Measurements from ENCODE around the gene SLC25A46. TPM values are rescaled to one million over a fixed set of nuclear protein-coding genes. Genes with fewer than 3 reads are reported as not detected.
"Not testable (repeated sequence)": the region's sequence is repeated elsewhere in the genome, so short reads cannot be mapped to it uniquely, and the experiment has no call there.

SLC25A46 gene
- total RNA-seq: 10 to 100 TPM; 44.7 to 54.6 TPM
- long read RNA-seq, transcript SLC25A46-201 (8 exons, 2,385 nt): major isoform, 29 of 41 reads
- long read RNA-seq, partial matches to known transcripts: 4 of 41 reads
- long read RNA-seq, other reads (novel, unspliced or antisense): 6 of 41 reads

DNA sequence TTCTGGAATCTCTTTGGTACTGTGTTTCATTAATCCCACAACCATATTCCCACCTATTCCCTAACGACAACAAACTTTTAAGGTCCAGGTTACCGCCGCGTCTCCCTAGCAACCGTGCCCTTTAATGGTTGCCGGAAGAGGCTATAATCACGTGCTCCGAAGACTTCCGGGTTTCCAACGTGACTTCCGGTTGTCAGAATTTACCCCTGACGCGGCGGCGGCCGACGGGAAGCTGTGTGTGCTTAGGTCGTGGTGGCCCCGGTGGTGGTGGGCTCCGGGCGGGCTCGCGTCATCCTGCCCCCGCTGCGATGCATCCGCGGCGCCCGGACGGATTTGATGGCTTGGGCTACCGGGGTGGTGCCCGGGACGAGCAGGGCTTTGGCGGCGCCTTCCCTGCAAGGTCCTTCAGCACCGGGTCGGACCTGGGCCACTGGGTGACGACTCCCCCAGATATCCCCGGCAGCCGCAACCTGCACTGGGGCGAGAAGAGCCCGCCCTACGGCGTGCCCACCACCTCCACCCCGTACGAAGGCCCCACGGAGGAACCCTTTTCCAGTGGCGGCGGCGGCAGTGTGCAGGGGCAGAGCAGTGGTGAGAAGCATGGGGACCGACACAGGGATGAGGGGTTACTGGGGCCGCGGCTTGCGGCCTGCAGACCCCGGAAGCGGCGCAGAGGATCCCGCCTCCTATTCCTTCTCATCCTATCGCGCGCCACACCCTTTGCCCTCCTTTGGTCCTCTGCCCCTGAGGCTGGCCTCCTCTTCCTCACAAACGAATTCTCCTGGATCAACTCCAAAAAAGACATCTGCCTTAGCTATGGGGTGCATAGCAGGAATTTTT lies at the start of gene SLC25A46:
Gene SLC25A46 (plus strand): TSS at position 196 of the 840 bp plus-strand sequence. CDS start 113 bp downstream, at position 309.
- intact Hi-C loops (cut with DNase I, micrococcal nuclease): no loop called here

DNA sequence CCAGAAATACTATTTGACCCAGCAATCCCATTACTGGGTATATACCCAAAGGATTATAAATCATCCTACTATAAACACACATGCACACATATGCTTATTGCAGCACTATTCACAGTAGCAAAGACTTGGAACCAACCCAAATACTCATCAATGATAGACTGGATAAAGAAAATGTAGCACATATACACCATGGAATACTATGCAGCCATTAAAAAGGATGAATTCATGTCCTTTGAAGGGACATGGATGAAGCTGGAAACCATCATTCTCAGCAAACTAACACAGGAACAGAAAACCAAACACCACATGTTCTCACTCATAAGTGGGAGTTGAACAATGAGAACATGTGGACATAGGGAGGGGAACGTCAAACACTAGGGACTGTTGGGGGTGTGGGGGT lies 48.2 kb upstream of the SLC25A46 start:
- ATAC-seq; intact Hi-C loops (cut with DNase I, micrococcal nuclease); DNase-seq: not testable (repeated sequence)

More for the DNA sequence above, at the start of gene SLC25A46:
- ATAC-seq (peak; percentile 90), DNase-seq (peak; percentile 89 to 92)

DNA sequence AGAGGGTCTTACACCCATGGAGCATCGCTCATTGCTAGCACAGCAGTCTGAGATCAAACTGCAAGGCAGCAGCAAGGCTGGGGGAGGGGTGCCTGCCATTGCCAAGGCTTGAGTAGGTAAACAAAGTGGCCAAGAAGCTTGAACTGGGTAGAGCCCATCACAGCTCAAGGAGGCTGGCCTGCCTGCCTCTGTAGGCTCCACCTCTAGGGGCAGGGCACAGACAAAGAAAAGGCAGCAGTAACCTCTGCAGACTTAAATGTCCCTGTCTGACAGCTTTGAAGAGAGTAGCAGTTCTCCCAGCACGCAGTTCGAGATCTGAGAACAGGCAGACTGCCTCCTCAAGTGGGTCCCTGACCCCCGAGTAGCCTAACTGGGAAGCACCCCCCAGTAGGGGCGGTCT lies 46.1 kb upstream of the SLC25A46 start:
- ATAC-seq; intact Hi-C loops (cut with DNase I, micrococcal nuclease): not testable (repeated sequence)

DNA sequence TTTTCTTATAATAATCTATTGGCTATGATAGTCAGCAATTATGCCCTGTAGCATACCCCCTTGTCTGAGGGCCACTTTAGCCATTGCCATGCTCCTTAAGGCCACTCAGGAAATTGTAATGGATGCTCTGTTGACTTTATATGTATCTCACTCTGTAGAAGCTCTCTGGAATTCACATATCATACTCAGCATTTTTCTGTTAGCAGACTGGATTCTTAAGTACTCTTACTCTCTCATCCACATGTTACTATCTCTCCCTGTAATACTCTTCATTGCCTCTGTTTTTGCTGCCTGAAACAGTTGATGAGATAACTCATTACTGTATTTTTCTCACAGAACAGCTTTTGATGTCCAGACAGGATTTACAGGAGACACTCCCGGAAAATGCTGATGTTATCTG lies 36.5 kb upstream of the SLC25A46 start:
- no peak for ATAC-seq
- DNase-seq: no peak
- intact Hi-C loops (cut with DNase I, micrococcal nuclease): no loop called here

More for the DNA sequence above, 46.1 kb upstream of the SLC25A46 start:
- not testable (repeated sequence) for DNase-seq

DNA sequence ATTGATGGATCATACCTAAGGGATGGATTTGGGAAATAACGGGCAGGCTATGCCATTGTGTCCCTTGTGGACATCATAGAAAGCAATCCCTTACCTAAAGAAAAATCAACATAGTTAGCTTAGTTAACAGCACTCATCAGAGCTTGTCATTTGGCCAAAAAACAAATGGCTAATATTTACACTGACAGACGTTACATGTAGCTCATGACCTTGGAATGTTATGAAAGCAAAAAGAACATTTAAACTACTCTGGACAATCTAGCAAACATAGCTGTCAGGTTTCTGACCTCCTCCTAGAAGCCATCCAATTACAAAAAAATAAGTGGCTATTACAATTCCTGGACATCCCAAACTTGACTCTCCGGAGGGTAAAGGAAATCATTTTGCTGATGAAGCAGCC lies 36.1 kb upstream of the SLC25A46 start:
- intact Hi-C loops (cut with DNase I, micrococcal nuclease): no loop called here
- no peak for ATAC-seq
- DNase-seq: no peak

DNA sequence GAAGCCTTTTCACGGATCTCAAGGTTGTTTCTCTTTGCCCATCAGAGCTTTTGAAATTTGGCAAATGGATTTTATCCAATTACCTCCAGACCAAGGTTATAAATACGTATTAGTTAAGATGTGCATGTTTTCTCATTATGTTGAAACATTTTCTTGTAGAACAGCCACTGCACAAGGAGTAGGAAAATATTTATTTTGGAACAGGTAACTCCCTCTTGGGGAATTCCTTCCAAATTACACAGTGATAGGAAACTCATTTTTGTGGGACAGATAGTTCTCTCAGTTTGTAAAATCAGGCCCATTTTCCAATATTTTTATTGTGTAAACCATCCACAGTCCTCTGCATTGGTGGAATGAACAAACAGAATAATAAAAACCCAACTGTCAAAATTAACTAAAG lies 35.3 kb upstream of the SLC25A46 start:
- DNase-seq (no peak), ATAC-seq (no peak)
- intact Hi-C loops (cut with DNase I, micrococcal nuclease): no loop called here

DNA sequence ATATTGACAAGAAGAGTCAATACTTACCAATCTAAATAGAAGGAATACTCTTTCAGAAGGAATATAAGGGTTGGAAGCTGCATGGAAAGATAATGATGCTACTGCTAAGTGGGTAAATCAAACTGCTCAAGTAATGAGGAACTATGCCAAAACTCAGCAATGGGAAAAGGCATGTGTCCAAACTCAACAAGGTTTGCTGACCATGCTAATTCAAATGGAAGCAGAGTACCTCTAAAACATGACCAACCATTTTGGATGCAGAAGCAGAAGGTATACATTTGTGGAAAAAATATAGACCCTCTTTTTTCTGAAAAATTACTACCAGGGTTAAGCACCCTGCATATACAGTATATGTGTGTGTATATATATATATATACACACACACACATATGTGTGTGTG lies 33.5 kb upstream of the SLC25A46 start:
- ATAC-seq (no peak), DNase-seq (no peak)
- intact Hi-C loops (cut with DNase I, micrococcal nuclease): no loop called here

DNA sequence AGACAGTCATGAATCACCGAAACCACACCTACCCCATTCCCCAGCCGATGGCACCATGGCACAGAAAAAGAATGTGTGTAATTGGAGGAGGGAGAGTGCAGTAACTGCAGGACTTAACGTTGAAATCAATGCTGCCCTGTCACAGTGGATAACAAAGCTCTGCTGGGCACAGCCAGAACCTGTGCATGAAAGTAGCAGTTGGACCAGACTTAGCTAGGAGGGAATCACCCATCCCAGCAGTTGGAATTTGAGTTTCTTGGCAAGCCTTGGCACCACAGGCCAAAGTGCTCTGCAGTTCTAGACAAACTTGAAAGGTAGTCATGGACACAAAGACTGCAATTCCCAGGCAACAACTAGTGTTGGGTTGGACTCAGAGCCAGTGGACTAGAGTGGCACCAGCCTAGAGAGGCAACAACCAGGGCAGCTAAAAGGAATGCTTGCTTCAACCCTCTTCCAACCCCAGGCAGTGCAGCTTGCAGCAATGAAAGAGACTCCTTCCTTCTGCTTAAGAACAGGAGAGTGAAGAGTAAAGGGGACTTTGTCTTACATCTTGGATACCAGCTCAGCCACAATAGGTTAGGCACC lies 31.5 kb upstream of the SLC25A46 start:
- intact Hi-C loops (cut with DNase I, micrococcal nuclease): no loop called here
- no peak for ATAC-seq
- no peak for DNase-seq

DNA sequence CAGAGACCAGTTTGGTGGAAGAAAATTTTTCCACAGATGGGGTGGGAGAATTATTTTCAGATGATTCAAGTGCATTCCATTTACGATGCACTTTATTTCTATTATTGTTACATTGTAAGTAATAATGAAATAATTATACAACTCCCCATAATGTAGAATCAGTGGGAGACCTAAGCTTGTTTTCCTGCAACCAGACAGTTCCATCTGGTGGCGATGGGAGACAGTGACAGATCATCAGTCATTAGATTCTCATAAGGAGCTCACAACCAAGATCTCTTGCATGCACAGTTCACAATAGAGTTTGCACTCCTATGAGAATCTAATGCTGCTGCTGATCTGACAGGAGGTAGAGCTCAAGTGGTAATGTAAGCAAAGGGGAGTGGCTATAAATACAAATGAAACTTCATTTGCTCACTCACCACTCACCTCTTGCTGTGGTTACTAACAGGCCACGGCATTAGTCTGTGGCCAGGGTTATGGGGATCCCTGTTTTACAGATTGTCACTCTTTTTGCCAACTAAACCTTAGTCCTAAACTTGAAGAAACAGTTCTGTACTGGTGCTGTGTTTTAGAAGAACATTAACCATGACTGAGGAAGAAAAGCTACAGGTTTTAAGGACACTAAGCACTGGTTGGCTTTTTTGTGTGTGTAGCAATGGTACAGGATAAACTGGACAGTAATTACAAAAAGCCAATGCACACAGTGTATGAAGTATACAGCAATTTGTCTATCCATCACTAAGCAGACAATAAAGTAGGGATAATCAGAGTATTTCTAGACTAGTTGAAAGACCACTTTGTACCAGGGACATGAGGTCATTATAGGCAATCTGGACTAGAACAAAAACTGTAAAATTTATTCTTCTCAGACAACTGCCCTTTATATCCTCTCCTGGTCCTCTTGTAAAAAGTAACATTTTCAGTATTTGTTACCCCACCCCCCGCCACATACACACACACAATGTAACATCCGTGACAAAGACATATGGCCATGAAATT lies 22.3 kb upstream of the SLC25A46 start:
- DNase-seq: no peak

DNA sequence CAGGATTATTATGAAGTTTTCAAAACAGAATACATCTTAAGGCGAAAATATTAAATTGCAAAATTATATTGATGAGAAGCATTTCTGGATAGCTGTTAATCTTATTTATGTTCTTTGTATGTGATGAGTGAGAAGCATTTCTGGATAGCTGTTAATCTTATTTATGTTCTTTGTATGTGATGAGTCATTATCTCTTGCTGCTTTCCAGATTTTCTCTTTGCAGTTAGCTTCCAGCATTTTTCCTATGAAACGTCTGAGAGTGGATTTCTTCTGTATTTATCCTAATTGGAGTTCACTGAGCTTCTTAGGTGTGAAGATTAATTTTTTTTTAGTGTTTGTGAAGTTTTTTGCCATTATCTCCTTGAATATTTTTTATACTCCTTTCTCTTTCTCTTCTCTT lies 20.5 kb upstream of the SLC25A46 start:
- intact Hi-C loops (cut with DNase I, micrococcal nuclease): no loop called here
- DNase-seq: no peak
- no peak for ATAC-seq

More for the DNA sequence above, 22.3 kb upstream of the SLC25A46 start:
- ATAC-seq: no peak
- intact Hi-C loops (cut with DNase I, micrococcal nuclease): no loop called here

DNA sequence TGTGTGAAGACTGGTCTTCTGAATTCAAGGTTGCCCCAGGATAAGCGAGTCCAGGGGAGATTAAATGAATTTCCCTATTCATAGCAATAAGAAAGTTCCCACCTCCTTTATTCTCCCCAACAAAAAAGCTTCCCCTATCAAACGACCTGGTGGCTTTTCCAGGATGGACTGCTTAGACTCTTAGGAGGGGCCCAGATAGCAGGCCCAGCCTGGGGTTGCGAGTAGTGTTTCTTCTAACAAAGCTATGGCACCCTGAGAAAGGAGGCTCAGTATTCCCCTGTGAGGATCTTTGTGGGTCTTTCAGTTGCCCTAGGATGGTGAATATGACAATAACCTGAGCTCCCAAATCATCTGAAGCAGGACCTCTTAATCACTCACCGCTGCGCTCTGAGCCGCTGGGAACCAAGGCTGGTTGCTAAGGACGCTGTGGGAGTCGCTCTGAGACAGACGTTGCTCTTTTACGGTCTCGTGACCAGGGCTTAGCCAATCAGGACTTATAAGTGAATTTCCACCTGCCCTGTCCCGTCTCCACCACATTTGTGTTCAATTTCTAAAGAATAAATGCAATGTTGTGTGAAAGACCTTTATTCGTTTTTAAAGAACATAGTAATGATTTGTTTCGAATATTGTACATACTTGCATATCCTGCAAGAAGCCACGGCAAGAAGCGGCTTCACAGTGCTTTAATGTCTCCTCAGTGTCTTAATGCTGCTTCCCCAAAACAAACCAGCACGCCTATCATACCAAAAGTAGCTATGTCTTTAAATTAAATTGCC lies 12.4 kb upstream of the SLC25A46 start, which contains the start of gene TMEM232:
Gene TMEM232 (minus strand): TSS at position 423 of the 776 bp plus-strand sequence. CDS start 59,319 bp downstream, outside the sequence.
- peak; percentile 78 to 83 for DNase-seq
- ATAC-seq: peak; percentile 100
- intact Hi-C loops (cut with DNase I, micrococcal nuclease): no loop called here

DNA sequence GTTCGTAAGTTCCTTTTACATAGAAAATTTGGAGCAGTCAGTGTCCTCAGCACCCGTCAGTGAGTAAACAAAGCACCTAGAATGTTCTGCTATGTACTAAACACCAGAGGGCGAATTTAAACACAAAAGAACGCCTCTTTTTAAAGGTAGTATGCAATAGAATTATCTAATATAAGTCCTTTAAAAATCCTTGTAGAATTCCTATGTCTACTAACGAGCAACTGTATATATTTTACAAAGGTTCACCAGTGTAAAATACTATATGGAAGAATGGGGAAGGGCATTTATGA lies 11.8 kb upstream of the SLC25A46 start:
- intact Hi-C loops (cut with DNase I, micrococcal nuclease): no loop called here
- DNase-seq: no peak
- ATAC-seq: peak; percentile 77

DNA sequence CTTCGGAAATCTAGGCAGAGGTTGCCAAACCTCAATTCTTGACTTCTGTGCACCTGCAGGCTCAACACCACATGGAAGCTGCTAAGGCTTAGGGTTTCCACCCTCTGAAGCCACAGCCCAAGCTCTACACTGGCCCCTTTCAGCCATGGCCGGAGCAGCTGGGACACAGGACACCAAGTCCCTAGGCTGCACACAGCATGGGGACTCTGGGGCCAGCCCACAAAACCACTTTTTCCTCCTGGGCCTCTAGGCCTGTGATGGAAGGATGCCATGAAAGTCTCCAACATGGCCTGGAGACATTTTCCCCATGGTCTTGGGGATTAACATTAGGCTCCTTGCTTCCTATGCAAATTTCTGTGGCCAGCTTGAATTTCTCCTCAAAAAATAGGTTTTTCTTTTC lies 7.3 kb upstream of the SLC25A46 start:
- DNase-seq; ATAC-seq; intact Hi-C loops (cut with DNase I, micrococcal nuclease): not testable (repeated sequence)

DNA sequence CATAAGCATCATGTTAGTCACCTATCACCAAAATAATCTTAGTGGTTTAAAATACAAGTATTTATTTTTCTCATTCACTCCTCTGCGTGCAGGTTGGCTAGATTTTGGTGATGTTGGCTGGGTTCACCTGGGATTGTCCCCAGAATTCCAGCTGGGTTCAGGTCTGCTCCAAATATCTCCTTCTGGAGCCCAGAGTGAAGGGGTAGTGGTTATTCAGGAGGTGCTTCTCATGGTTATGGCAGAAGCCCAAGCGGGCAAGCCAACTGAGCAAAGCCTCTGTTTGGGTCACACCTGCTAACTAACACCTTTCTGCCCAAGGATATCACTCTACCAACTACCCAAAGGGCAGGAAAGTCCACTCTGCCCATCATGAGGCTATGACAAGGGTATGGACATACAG lies 4.7 kb upstream of the SLC25A46 start:
- no peak for ATAC-seq
- intact Hi-C loops (cut with DNase I, micrococcal nuclease): no loop called here

DNA sequence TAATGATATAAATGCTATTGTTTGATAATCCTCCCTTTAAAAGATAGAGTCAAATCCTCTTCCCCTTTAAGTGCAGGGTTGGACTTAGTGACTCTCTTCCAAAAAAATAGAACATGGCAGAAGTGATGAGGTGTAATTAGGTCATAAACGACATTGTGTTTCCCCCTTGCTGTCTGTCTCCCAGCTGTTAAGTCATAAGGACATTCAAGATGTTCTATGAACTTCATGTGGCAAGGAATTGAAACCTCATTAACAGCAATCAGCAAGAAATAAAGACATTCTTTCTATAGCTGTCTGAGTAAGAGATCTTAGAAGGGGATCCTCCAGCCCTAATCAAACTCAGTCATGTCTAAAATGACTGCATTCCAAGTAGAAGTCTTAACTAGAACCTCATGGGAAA lies 3.3 kb upstream of the SLC25A46 start:
- intact Hi-C loops (cut with DNase I, micrococcal nuclease): no loop called here

More for the DNA sequence above, 4.7 kb upstream of the SLC25A46 start:
- DNase-seq: no peak

DNA sequence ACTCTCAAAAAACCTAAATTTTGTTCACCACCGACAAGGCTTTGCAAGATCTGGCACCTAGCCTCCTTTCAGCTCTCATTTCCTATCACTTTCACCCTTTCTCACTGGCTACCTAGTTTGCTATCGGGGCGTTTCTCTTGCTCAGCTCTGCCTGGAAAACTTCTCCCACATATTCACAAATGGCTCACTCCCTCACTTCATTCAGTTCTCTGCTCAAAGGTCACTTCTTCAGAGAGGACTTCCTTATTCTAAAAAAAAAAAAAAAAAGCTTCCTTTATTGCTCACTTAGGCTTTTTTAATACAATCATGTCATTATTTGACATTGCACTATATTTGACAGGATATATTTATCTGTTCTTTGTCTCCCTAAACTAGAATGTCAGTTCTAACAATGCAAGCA lies 2.1 kb upstream of the SLC25A46 start:
- DNase-seq (peak in 1 of 2 donors; percentile 5), ATAC-seq (peak; percentile 71)
- intact Hi-C loops (cut with DNase I, micrococcal nuclease): no loop called here

More for the DNA sequence above, 3.3 kb upstream of the SLC25A46 start:
- DNase-seq (no peak), ATAC-seq (no peak)

DNA sequence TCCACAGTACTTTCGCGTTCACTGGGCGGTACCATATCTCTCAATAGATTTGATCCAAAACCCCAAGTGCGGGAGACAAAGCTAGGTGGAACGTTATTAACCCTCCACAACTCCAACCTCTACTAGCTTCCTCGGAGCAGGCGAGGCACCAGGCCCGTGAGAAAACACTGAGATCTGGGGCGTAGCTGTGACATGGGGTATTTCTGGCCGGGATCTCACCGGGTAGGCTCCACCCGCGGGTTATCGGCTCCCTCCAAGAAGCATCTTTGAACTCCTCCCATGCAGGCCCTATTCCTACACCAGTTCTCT lies 350 bp upstream of the SLC25A46 start:
- intact Hi-C loops (cut with DNase I, micrococcal nuclease): no loop called here
- DNase-seq: peak in 1 of 2 donors; percentile 27
- peak; percentile 63 for ATAC-seq

Measured in left colon (tissue), 2 donors.